GM18868 (cell line): ENCODE results near the gene COIL.
A peak's percentile ranks its signal among the peaks of the same experiment; 100 is the strongest.

ENCODE experiments used
- ATAC-seq: cut with Tn5 transposase; IDR thresholded peaks from one replicate; pipeline ENCODE4 v1.9.1; 2021; ENCODE audit warnings: mild to moderate bottlenecking, moderate library complexity; ENCODE audit not compliant: unreplicated experiment

COIL gene

DNA sequence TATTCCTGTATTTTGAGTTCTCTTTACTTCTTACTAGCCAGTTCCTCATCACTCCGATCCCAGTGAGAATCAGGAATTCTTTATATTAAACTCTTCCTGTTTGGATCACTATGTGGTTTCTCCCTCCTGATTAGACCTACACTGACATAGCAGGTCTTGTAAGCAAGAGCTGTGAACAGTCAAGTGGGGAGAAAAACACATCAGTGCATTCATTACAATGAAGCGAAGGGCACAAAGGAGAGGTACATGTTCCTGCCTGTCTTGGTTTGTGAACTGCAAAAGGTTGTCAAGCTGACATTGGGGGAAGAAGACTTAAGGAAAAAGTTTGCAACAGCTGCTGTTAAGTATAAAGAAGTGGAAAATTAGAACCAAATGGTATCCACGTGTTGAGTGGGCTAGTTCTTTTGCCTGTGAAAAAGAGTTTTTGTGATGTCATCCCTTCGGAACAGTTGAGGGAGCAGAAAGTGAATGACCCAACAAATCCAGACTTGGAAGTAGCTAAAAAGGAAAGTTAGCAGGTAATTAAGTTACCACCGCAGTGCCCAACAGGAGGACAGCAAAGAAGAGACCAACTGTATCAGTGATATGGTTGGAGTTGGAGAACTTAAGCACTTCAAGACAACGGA is 24.0 kb downstream of the COIL start:
- ATAC-seq, result no peak

DNA sequence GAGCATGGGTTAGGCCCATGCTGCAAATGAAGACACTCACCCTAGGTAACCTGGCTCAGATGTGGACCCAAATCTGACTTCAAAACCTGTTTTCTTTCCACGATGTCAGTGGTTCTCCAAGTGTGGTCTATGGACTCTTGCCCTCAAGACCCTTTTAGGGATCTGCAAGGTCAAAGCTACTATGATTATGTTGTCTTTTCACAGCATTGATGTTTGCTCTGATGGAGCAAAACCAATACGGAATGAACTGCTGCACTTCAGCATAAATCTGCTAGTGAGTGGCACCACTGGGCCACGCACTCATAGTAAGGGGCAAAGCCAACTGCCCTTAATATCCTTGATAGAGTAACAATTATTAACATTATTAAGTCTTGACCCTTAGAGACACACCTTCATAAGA is 25.4 kb downstream of the COIL start:
- no peak for ATAC-seq

DNA sequence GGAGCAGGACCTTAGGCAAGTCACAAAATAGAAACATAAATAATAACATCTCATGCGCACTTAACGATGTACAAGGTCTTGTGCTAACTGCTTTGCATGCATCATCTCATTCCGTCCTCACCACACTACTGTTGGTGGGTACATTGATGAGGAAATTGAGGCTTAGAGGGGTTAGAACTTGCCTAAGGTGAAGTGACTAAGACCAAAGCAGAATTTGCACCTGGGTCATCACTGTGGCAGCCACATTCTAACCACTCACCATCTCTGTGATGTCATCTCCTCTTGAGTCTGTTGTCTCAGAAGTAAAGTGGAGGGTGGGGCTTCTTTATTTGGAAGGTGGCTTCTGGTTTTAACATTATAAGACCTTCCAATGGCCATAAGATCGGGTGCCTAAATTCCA is 26.6 kb downstream of the COIL start:
- no peak for ATAC-seq

DNA sequence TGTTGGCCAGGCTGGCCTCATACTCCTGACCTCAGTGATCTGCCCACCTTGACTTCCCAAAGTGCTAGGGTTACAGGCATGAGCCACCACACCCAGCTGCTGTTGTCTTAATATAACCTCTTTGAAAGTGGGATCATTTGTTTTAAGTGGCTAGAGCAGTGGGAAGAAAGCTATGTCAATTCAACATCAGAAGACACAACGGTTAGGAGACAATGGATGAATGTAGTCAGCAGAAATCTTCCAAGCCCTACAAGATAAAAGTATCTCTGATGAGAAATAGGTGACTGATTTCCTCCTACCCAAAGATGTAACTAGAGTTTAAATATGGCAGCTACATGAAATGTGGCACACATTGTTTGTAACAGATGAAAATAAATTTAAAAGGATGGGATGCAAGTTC is 27.0 kb downstream of the COIL start:
- ATAC-seq, result no peak

DNA sequence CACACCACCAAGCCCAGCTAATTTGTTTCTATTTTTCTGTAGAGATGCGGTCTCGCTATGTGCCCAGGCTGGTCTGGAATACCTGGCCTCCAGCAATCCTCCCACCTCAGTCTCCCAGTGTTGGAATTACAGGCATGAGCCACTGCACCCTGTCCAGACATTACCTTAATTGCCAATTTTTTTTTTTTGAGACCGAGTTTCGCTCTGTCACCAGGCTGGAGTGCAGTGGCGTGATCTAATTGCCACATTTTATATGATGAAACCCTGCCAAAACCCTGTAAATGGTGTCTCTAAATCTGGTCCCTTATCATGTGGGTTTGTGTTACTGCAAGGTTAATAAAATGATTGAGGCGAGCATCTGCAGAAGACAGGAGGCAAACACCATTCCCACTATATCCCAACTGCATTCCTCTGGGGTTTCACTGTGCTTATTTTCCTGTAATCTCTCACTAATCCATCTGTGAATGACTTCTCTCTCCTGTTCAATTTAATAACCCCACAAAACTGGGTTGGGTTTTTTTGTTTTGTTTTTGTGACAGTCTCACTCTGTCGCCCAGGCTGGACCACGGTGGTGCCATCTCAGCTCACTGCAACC is 27.6 kb downstream of the COIL start:
- ATAC-seq, result no peak

DNA sequence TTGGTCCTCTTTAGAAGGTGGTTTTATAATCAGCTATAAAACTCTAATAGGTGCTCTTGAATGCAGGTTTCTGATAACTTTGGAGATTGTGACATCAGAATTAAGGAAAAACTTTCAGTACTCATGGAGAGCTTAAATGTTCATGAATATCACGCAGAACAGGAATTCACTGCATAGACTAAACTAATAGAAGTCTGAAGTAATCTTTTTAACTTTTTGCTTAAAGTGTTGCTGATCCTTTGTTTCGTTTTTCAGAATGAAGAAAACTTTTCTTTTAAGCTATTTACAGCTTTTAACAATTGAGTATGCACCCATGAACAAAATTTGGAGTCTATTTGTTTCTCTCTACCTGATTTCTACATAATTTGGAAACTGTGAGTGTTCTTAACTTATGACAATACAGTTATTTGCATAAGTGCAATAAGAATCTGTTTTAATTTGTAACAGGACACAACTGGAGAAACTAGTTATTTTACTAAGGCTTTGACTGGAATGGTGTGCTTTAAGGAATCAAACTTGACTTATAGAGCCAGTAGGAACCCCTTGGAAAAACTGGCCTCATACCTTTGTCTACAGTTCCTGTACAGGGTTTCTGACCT is 30.0 kb downstream of the COIL start:
- ATAC-seq, result no peak

DNA sequence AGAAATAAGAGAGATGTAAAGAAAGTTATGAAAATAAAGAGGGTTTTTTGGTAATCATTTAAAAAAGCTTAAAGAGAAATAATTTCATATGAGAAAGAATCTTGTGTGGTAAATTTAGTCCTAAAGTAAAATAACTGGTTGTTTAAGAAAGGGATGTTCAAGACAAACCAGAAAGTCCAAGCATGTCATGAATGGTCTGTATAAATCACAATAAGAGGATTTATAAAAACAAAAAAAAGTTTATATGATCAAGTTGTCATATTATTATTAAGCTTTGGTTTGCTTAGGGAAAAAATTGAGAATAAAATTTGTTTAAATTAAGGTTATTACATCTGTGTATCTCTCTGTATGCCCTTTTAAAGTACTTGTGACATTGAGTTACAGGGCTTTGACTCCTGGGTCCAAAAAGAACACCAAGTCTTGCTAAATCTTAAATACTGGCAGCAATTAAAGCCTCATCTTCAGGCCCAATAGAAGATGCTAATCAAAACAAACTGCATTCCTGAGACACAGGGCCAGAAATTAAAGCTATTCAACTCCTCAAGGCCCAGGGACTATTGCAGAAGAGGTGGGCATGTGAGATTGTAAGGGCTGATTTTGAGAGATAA is 31.4 kb downstream of the COIL start:
- ATAC-seq, result no peak

DNA sequence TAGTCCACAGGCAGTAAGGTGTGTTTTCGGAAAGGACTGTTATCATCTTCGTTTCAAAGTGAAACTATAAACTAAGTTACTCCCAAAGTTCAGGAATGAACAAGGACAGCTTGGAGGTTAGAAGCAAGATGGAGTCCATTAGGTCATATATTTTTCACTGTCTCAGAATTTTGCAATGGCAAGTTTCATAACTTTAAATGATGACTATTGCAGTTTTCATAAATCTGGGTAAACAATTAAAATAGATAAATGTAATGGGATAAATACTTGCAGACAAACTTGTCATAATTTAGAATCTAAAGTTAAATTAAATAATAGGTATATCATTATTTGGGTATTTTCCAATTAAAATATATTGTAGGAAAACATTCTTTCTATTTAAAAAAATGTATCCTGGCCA is 32.3 kb downstream of the COIL start:
- ATAC-seq, result no peak

DNA sequence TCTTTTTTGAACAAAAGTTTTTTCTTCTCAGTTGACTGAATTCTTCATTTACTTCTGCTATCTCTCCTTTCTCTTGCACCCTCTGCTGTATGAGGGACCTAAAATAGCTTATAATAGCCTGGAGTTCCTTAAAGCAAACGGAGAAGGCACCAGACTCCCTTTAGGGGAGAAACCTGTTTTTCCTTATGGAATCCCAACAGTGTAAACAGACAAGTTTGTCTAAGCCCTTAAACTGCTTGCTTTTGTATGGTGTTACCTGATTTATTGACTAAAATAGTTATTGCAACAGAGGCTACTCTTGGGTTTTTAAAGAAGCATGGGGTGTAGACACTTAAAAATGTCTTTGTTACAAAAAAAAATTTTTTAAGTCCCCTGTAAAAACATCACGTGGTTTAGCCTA is 34.1 kb downstream of the COIL start:
- no peak for ATAC-seq

DNA sequence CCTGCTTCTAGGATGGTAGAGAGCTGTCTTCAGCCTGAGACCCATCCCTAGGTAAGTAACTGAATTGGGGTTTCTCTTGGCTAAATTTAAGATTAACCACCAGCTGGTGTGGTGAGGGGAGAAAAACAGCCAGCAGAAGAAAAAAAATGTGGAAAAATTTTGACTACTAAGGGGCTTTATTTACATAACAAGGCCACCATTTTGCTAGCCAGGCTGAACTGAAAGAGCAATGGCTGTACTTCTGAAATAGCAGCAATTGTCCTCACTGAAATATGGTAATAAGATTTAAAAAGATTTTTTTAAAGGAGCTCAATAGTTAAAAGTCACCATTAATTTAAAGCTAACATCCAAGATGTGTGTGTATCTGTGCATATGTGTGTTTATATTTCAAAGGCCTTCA is 34.6 kb downstream of the COIL start:
- ATAC-seq, result no peak

DNA sequence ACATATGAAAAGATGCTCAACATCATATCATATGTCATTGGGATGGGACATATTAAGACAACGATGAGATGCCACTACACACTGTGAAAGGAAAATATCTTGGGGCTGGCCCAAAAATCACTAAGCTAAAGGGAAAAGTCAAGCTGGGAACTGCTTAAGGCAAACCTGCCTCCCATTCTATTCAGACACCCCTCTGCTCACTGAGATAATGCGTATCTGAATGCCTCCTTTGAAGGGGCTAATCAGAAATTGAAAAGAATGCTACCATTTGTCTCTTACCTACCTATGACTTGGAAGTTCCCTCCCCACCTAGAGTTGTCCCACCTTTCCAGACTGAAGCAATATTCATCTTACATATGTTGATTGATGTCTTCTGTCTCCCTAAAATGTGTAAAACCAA is 35.8 kb downstream of the COIL start:
- ATAC-seq, result no peak

DNA sequence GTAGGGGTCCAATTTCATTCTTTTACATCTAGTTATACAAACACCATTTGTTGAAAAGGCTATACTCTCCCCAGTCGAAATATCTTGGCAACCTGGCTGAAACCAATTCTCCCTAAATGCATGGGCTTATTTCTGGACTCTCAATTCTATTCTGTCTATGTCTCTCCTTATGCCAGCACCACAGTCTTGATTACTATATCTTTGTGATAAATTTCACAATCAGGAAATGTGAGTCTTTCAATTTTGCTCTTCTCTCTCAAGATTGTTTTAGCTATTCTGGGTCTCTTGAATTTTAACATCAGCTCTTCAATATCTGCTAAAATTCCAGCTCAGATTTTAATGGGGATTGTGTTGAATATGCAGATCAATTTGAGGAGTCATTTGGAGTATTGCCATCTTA is 41.1 kb downstream of the COIL start:
- ATAC-seq, result no peak

DNA sequence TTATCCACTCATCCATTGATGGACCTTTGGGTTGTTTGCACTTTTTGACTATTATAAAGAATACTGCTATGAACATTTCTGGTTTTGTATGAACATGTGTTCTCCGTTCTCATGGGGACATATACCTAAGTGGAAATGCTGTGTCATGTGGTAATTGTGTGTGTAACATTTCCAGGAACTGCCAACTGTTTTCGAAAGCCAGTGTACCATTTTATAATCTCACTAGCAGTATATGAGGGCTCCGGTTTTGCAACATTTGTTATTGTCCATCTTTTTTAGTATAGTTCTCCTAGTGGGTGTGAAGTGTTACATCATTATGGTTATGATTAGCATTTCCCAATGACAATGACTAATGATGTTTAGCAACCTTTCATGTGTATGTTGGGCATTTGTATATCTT is 41.9 kb downstream of the COIL start:
- no peak for ATAC-seq

DNA sequence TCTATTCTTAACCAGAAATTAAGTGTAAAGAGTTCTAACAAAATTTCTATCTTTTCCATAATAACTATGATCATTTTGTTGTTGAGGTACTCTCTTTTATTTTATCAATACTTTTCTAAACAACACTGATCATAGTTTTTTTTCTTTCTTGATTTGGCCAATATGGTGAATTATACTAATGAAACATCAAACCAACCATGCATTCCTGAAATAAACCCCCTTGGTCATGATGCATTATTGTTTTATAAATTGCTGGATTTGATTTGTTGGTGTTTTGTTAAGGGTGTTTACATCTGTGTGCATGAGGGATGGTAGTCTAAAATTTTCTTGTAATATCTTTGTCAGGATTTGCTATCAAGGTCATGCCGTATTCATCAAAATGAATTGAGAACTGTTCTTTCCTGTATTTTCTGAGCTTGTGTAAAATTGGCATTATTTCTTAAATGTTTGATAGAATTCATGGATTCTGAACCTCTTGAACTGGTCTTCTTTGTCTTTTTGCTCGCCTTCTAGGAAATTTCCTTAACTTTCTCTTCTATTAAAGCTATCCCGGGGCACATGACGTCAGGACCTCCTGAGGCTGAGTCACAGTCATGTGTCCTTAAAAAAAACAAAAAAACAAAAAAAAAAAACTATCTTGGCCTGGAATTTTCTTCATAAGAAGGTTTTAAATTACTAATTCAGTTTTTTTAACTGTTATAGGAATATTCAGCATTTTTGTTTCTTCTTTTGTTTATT is 43.1 kb downstream of the COIL start:
- ATAC-seq, result no peak

DNA sequence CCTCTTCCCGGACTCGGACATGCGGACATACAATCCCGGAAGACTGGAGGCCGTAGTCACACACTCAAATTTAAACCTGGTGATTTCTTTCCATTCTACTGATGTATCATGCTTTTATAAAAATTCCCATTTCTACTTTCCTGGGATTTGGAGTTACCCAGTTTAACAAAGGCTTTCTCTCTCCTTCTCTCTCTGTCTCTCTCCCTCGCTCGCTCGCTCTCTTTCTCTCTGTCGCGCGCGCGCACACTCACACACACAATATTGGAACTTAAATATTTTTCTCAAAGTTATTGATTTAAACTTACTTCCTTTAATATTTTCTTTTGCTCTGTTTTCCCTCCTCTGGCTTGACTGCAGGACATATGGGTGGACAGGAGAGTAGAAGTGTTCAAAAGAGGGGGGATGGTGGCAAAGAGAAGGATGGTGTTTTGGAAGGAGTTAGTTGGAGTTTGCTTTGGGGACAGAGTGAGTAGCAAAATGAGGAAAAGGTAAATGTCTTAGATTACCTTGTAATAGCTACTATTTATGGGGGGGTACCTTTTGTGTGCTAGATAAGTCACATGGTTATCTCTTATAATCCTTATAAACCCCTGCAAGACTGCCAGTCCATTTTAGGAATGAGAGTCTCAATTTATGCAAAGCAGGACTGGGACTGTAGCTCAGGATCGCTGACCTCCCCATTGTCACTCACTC is 46.1 kb downstream of the COIL start:
- ATAC-seq, result no peak

DNA sequence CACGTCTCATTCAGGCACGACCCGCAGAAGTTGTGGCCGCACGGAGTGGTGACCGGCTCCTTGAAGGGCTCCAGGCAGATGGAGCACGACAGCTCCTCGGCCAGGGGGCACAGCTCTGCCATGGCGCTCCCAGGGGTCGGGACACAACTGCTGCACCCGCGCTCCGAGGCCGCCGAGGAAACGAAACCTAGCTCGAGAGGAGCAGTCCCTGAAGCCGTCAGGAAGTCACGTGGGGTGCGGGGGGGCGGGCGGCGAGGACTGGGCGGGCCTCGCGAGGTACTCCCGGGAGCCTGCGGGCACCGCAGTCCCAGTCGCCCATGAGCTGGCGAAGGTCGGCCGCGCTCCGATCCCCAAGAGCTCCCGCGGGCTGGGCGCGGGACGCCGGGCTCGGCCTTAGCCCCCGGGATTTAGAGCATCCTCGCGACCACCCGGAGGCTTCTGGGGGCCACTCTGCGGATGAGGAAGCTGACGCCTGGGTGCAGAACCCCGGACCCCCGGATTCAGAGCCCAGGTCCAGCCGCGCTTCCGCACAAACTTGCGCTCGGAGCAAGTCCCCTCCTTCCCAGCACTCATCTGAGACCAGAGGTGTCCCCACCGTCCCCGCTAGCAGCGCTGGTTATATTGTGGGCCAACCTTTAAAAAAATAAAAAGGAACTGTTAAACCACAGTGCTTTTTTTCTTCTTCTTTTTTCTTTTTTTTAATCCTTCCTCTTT is 46.8 kb downstream of the COIL start, which contains the start of gene TRIM25:
Gene TRIM25, minus strand, starts transcription at position 183 of the 714 bp plus-strand sequence. Its CDS starts 61 bp downstream, at position 122.
- ATAC-seq, result peak; percentile 79

DNA sequence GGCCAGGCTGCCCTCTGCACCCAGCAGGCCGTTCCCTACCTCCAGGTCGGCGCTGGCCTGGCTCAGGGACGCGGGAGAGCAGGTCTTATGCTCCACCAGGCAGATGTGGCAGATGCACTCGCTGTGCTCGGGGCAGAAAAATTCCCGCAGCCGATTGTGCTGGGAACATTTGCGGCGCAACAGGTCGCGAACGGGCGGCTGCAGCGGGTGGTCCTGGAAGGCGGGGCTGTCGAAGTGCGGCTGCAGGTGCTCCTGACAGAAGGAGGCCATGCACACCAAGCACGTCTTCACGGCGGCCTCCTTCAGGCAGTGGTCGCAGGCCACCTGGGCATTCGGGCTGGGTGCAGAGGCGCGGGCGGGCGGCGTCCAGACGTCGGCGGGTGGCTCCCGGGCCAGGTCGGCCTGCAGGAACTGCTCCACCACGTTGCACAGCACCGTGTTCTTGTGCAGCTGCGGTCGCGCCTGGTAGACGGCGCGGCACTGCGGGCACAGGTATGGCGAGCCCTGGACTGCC is 47.4 kb downstream of the COIL start:
- ATAC-seq, result peak; percentile 34

DNA sequence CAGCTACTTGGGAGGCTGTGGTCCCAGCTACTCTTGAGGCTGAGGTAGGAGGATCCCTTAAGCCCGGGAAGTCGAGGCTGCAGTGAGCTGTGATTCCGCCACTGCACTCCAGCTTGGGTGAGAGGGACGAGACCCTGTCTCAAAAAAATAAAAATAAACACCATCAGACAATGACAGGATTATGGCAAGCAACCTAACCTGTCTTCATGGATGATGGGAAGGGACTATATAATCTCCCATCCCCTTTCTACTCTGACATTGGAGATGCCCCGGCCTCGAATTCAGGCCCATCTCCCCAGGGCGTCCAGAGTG is 47.9 kb downstream of the COIL start:
- ATAC-seq, result no peak

DNA sequence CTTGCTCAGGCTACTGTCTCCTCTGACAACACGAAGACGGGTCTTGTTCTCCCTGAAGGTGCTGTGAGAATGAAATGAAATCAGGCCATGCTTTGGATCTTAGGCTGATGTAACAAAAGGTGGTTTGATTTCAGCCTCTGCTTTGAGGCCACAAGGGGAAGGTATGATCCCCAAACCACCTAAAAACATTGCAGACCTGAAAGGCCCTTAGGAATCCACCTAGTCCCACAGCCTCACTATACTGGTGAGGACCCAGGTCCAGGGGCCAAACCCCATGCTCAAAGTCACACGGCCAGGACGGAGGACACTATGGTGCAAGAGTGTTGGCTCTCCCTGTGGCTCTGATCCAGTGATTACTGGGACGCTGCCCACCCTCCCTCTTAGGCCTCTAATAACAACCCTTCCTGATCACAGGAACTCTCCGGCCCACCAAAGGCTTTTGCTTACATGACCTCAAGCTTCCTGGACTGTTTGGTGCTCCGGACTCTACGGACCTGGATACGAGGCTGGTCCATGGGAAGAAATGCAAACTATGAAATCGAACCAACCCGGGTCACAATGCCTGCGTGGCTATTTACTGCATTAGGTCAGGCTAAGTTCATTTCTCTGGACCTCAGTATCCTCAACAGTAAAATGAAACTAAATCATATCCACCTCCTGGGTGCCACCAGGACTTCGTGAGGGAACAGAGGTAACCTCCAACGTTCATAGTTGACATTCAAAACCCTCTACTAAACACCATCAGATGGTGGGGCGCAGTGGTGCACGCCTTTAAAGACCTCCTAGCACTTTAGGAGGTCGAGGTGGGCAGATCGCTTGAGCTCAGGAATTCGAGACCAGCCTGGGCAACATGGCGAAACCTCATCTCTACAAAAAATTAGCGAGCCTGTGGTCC is 48.5 kb downstream of the COIL start:
- ATAC-seq, result no peak
